Loucy (cell line): Measurements from ENCODE around the gene ATN1.
"Not testable (repeated sequence)": the region's sequence is repeated elsewhere in the genome, so short reads cannot be mapped to it uniquely, and the experiment has no call there.

ENCODE experiments used
- H2AFZ ChIP-seq: fragments of 200-600 bp; sonication (generic); 2 replicates; pipeline ENCODE4 v1.6.0; 2016; ENCODE audit warnings: antibody characterized with exemption, mild to moderate bottlenecking, low read length, moderate library complexity
- H3F3A ChIP-seq: fragments of 200-600 bp; 2 replicates; pipeline ENCODE4 v1.6.0; 2016; ENCODE audit warnings: antibody characterized with exemption, low read depth, mild to moderate bottlenecking
- H3K27me3 ChIP-seq: fragments of 200-600 bp; sonication (generic); 2 replicates; pipeline ENCODE4 v1.6.1; 2014; ENCODE audit warnings: low read length, mild to moderate bottlenecking; ENCODE audit not compliant: insufficient read depth, poor library complexity, severe bottlenecking
- H3K36me3 ChIP-seq: fragments of 200-600 bp; sonication (generic); 2 replicates; pipeline ENCODE4 v1.6.1; 2016; ENCODE audit warnings: low read length; ENCODE audit not compliant: insufficient read depth
- H3K4me1 ChIP-seq: fragments of 200-600 bp; sonication (generic); 2 replicates; pipeline ENCODE4 v1.5.1; 2014; ENCODE audit warnings: low read length, mild to moderate bottlenecking; ENCODE audit not compliant: insufficient read depth, poor library complexity, severe bottlenecking
- H3K4me2 ChIP-seq: fragments of 200-600 bp; sonication (generic); 2 replicates; pipeline ENCODE4 v1.6.0; 2014; ENCODE audit warnings: antibody characterized with exemption, low read length, low read depth, mild to moderate bottlenecking; ENCODE audit not compliant: poor library complexity, severe bottlenecking
- H3K4me3 ChIP-seq: fragments of 200-600 bp; sonication (generic); 2 replicates; pipeline ENCODE4 v1.5.1; 2014; ENCODE audit warnings: low read length, mild to moderate bottlenecking, mixed read lengths; ENCODE audit not compliant: poor library complexity, severe bottlenecking
- H3K79me2 ChIP-seq: fragments of 200-600 bp; sonication (generic); 2 replicates; pipeline ENCODE4 v1.6.1; 2014; ENCODE audit warnings: low read length; ENCODE audit not compliant: insufficient read depth
- H3K9ac ChIP-seq: fragments of 200-600 bp; sonication (generic); 2 replicates; pipeline ENCODE4 v1.6.0; 2014; ENCODE audit warnings: mild to moderate bottlenecking, low read depth, low read length, moderate library complexity; ENCODE audit not compliant: poor library complexity, severe bottlenecking
- H3K9me2 ChIP-seq: fragments of 200-600 bp; sonication (generic); replicated peaks from 2 replicates; pipeline ENCODE4 v1.6.1; 2016; ENCODE audit warnings: low read depth, low read length, mixed read lengths
- H3K9me3 ChIP-seq: fragments of 200-600 bp; sonication (generic); 2 replicates; pipeline ENCODE4 v1.6.1; 2014; ENCODE audit warnings: mild to moderate bottlenecking, antibody characterized with exemption, low read length, low read depth; ENCODE audit not compliant: insufficient read depth
- H4K20me1 ChIP-seq: fragments of 200-600 bp; sonication (generic); 2 replicates; pipeline ENCODE4 v1.6.0; 2014; ENCODE audit warnings: antibody characterized with exemption, low read length, mild to moderate bottlenecking; ENCODE audit not compliant: insufficient read depth, poor library complexity, severe bottlenecking
- EZH2phosphoT487 ChIP-seq: fragments of 200-600 bp; IDR thresholded peaks from 2 replicates; pipeline ENCODE4 v1.6.1; 2018; ENCODE audit warnings: antibody characterized with exemption, mild to moderate bottlenecking, moderate library complexity, borderline replicate concordance
- TF ChIP-seq, protein P1 (sequence below): fragments of 200-600 bp; sonication (generic); conservative IDR thresholded peaks from 2 replicates; pipeline ENCODE4 v1.5.1; 2014; ENCODE audit warnings: mild to moderate bottlenecking, antibody characterized with exemption, low read length

Gene ATN1

DNA sequence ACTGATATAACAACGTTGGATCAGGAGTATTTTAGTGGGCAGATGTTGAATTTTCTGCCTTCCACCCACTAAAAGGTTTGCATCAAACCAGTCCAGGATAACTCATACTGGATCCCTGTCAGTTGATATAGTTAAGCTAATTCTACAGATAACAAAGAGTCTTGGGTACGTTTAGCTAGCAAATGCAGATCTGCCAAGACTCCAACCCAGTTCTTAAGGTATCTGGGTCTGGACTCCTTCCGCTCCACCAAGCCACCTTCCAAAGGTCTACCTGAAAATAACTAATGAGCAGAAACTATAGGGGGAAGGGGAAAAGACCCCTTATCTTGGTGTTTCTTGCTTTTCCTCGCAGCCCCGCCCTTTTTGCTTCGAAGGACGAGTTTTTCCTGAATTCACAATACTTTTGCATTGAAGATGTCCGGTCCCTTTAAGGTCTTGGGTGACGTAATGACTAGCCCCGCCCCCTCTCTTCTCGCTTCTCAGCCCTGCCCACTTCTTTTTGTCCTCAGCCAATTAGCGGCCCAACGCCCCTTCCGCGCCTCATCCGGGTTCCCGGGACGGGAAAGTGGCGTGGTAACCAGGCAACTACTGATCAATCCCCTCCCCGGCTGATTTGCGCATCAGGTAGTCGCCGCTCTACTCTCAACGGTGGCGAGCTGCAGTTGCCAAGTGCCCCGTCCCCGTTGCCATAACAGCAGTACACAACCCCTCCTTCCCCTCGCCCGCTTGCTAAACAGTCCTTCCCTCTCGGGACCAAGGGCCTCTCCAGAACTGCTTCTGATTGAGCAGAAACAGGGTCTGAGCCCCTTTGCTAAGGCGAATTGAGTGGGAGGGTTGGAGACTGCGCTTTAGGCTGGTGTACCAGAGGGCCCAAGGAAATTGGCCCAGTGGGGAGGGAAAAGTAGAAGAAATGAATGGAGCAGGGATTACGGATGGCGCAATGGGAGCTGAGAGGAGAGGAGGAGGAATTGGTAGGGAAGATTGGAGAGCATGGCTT lies 23.2 kb upstream of the ATN1 start, which contains the start of gene LRRC23:
TSS of gene LRRC23 (plus strand) at position 543 of the 997 bp plus-strand sequence. CDS start 812 bp downstream, outside the sequence.
- no peaks in the 10 kb centered on the region for H3K27me3 ChIP-seq
- H3K4me2 ChIP-seq, result peak within 1 kb of the TSS; percentile 78
- peak within 1 kb of the TSS; percentile 91 for H3K4me3 ChIP-seq
- H3K9me2 ChIP-seq, result no peaks in the 10 kb centered on the region
- H3K9me3 ChIP-seq, result no peaks in the 10 kb centered on the region
- H3K79me2 ChIP-seq, result no peaks in the 10 kb centered on the region
- H3K36me3 ChIP-seq, result no peaks in the 10 kb centered on the region
- H2AFZ ChIP-seq, result peak within 1 kb of the TSS; percentile 82
- H3F3A ChIP-seq, result no peaks in the 10 kb centered on the region; the same call in 1 of the 2 replicates
- H4K20me1 ChIP-seq, result no peaks in the 10 kb centered on the region
- peak within 1 kb of the TSS; percentile 79 for H3K9ac ChIP-seq
- peaks cover 30% of the 10 kb centered on the region for H3K4me1 ChIP-seq
- TF ChIP-seq, protein P1, sequence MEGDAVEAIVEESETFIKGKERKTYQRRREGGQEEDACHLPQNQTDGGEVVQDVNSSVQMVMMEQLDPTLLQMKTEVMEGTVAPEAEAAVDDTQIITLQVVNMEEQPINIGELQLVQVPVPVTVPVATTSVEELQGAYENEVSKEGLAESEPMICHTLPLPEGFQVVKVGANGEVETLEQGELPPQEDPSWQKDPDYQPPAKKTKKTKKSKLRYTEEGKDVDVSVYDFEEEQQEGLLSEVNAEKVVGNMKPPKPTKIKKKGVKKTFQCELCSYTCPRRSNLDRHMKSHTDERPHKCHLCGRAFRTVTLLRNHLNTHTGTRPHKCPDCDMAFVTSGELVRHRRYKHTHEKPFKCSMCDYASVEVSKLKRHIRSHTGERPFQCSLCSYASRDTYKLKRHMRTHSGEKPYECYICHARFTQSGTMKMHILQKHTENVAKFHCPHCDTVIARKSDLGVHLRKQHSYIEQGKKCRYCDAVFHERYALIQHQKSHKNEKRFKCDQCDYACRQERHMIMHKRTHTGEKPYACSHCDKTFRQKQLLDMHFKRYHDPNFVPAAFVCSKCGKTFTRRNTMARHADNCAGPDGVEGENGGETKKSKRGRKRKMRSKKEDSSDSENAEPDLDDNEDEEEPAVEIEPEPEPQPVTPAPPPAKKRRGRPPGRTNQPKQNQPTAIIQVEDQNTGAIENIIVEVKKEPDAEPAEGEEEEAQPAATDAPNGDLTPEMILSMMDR, result no peak
- TF ChIP-seq EZH2phosphoT487, result no peak

DNA sequence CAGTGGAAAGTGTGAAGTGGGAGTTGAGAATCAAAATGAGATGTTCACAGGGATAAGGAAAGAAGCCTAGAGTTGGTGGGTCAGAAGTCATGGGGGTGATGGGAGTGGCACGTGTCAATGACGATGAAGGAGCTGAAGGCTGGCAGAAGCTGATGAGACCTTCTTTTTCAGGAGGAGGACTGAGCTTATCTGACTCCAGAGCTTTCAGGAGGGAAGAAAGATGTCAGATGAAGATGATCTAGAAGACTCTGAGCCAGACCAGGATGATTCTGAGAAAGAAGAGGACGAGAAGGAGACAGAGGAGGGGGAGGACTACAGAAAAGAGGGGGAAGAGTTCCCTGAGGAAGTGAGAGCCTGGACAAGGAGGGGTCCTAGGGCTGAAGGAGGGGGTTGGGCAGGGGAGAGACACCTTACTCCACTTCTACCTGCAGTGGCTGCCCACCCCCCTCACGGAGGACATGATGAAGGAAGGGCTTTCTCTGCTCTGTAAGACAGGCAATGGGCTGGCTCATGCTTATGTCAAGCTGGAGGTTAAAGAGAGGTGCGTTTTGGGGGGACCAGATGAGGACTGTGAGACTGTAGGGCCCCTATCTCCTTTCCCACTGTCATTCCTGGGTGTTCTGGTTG lies 22.2 kb upstream of the ATN1 start:
- H3K79me2 ChIP-seq, result no peaks in the 10 kb centered on the region
- H4K20me1 ChIP-seq, result no peaks in the 10 kb centered on the region
- no peak for TF ChIP-seq EZH2phosphoT487
- TF ChIP-seq, protein P1, result no peak
- no peak overlapping the region for H2AFZ ChIP-seq
- peak overlapping the region; percentile 78 for H3K4me2 ChIP-seq
- no peaks in the 10 kb centered on the region; the same call in 1 of the 2 replicates for H3F3A ChIP-seq
- peak overlapping the region; percentile 79 for H3K9ac ChIP-seq
- H3K36me3 ChIP-seq, result no peaks in the 10 kb centered on the region
- H3K27me3 ChIP-seq, result no peaks in the 10 kb centered on the region
- no peaks in the 10 kb centered on the region for H3K9me3 ChIP-seq
- H3K9me2 ChIP-seq, result no peaks in the 10 kb centered on the region
- H3K4me3 ChIP-seq, result peak overlapping the region; percentile 91
- H3K4me1 ChIP-seq, result peaks cover 22% of the 10 kb centered on the region

DNA sequence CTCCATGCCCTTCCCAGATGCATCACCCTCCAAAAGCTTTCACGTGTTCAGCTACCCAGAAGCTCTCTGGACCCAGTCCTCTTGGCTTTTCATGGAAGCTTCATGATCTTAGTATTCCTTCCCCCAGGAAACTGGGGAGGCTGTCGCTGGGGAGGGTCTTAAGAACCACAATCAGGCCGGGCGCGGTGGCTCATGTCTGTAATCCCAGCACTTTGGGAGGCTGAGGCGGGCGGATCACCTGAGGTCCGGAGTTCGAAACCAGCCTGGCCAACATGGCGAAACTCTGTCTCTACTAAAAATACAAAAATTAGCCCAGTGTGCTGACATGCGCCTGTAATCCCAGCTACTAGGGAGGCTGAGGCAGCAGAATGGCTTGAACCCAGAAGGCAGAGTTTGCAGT lies 19.6 kb upstream of the ATN1 start:
- H3K27me3 ChIP-seq, H4K20me1 ChIP-seq: not testable (repeated sequence)

More for the DNA sequence above, 19.6 kb upstream of the ATN1 start:
- not testable (repeated sequence) for H3K9me2 ChIP-seq, H3K9me3 ChIP-seq, H3K4me2 ChIP-seq, H3K9ac ChIP-seq, H3K79me2 ChIP-seq, H2AFZ ChIP-seq, H3F3A ChIP-seq, H3K36me3 ChIP-seq, H3K4me3 ChIP-seq
- peaks cover 23% of the 10 kb centered on the region for H3K4me1 ChIP-seq
